ENCODE results near the gene LGR5. TPM values are rescaled to one million over a fixed set of nuclear protein-coding genes. Genes with fewer than 3 reads are reported as not detected.

LGR5 gene
- total RNA-seq, 1 donor from 2014 or later: 0.32 TPM

DNA sequence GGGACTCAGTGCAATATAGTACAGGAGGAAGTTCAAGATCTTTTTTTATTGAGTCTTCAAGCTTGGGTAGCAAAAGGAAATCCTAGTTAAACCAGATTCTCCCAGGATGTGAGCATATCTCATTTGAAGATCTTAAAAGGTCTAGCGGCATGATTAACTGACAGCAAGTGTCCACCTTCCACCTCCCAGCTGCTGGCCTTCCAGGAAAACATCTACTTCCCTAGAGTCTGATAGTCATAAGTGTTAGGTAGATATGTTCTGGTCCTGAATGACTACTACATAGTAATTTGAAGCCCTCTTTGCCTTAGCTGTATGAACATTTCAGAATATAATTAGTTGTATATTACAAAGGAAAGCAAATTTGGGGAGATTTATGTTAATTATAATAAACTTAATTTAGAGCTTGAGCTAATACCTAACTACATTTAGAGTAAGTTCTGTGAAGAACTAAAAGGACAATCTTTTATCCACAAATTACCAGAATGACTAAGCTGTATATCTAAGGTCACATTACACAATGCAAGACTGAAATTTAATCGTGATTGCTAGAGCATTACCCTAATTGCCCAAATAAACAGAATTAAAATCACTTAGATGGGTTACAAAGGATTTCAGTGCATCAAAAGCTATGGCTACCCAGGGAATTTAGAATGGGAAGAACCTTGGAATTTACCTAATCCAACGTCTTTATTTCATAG is 9.9 kb downstream of the LGR5 start:
- H4K20me1 ChIP-seq (ENCODE audit: insufficient read depth, low read length): no peaks in the 10 kb centered on the region
- TF ChIP-seq EZH2 (IDR thresholded peaks at IDR 0.05; ENCODE audit: insufficient read depth, low read length): no peak
- TF ChIP-seq, protein P1, sequence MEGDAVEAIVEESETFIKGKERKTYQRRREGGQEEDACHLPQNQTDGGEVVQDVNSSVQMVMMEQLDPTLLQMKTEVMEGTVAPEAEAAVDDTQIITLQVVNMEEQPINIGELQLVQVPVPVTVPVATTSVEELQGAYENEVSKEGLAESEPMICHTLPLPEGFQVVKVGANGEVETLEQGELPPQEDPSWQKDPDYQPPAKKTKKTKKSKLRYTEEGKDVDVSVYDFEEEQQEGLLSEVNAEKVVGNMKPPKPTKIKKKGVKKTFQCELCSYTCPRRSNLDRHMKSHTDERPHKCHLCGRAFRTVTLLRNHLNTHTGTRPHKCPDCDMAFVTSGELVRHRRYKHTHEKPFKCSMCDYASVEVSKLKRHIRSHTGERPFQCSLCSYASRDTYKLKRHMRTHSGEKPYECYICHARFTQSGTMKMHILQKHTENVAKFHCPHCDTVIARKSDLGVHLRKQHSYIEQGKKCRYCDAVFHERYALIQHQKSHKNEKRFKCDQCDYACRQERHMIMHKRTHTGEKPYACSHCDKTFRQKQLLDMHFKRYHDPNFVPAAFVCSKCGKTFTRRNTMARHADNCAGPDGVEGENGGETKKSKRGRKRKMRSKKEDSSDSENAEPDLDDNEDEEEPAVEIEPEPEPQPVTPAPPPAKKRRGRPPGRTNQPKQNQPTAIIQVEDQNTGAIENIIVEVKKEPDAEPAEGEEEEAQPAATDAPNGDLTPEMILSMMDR (IDR thresholded peaks at IDR 0.05; ENCODE audit: insufficient read depth, low read depth, low read length): no peak
- H3K27ac Mint-ChIP-seq (ENCODE audit: unreplicated experiment): no peak overlapping the region
- no peak overlapping the region for H2AFZ ChIP-seq (ENCODE audit: low read depth, low read length)
- H3K27me3 Mint-ChIP-seq (ENCODE audit: low read depth, unreplicated experiment): peaks cover 7% of the 10 kb centered on the region
- H3K27ac ChIP-seq (ENCODE audit: low read depth, low read length): no peak overlapping the region
- H3K4me3 Mint-ChIP-seq (ENCODE audit: unreplicated experiment): no peak overlapping the region
- no peak overlapping the region for H3K9ac ChIP-seq (ENCODE audit: low read length)
- H3K36me3 Mint-ChIP-seq (ENCODE audit: low read depth, unreplicated experiment): no peaks in the 10 kb centered on the region
- H3K9me3 Mint-ChIP-seq (ENCODE audit: unreplicated experiment): peaks cover 5% of the 10 kb centered on the region
- H3K4me1 Mint-ChIP-seq (ENCODE audit: low read depth, unreplicated experiment): peaks cover 12% of the 10 kb centered on the region
- no peak for DNase-seq (ENCODE audit: low read depth)
- H3K4me2 ChIP-seq (ENCODE audit: low read length): no peak overlapping the region
- no peak for FAIRE-seq
- H3K4me3 ChIP-seq (ENCODE audit: insufficient read depth, low read depth, low read length): no peak overlapping the region
- H3K36me3 ChIP-seq (ENCODE audit: insufficient read depth, low read length): no peaks in the 10 kb centered on the region
- H3K27me3 ChIP-seq (ENCODE audit: insufficient read depth, low read length): peaks cover 41% of the 10 kb centered on the region
- H3K4me1 ChIP-seq (ENCODE audit: insufficient read depth, low read length): peaks cover 11% of the 10 kb centered on the region
- H3K79me2 ChIP-seq (ENCODE audit: insufficient read depth, low read length): no peaks in the 10 kb centered on the region
- H3K9me3 ChIP-seq (ENCODE audit: insufficient read depth, low read depth, low read length): no peaks in the 10 kb centered on the region

DNA sequence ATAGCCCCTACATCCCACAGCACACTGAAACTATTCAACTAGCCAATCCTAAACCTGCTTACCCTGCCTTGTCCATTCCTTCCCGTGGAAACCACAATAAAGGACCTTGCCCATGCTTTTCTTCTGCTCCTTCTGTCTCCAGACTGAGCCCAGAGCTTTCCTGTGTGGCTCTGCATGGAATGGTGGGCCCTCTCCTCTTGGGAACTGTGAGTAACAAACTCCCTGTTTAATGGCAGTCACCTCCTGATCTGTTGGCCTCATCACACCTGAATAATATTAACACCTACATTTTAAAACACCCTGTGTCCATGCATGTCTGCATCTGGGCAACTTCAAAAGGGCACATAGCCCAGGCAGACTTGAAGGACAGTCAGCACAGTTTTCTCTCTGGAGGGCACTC is 12.4 kb downstream of the LGR5 start:
- no peaks in the 10 kb centered on the region for H3K36me3 ChIP-seq (ENCODE audit: insufficient read depth, low read length)
- peaks cover 12% of the 10 kb centered on the region for H3K27me3 Mint-ChIP-seq (ENCODE audit: low read depth, unreplicated experiment)
- H3K9ac ChIP-seq (ENCODE audit: low read length): no peak overlapping the region

More for the DNA sequence above, 12.4 kb downstream of the LGR5 start:
- FAIRE-seq (no peak), DNase-seq (ENCODE audit: low read depth) (no peak)
- Mint-ChIP-seq H3K4me3 (ENCODE audit: unreplicated experiment) (no peak overlapping the region), H3K4me1 (ENCODE audit: low read depth, unreplicated experiment) (peaks cover 12% of the 10 kb centered on the region), H3K9me3 (ENCODE audit: unreplicated experiment) (peaks cover 5% of the 10 kb centered on the region), H3K36me3 (ENCODE audit: low read depth, unreplicated experiment) (peaks cover 2% of the 10 kb centered on the region), H3K27ac (ENCODE audit: unreplicated experiment) (no peak overlapping the region)
- Histone ChIP-seq H3K27me3 (ENCODE audit: insufficient read depth, low read length) (peaks cover 46% of the 10 kb centered on the region), H3K4me3 (ENCODE audit: insufficient read depth, low read depth, low read length) (no peak overlapping the region), H3K4me2 (ENCODE audit: low read length) (no peak overlapping the region), H4K20me1 (ENCODE audit: insufficient read depth, low read length) (no peaks in the 10 kb centered on the region), H3K79me2 (ENCODE audit: insufficient read depth, low read length) (no peaks in the 10 kb centered on the region), H3K9me3 (ENCODE audit: insufficient read depth, low read depth, low read length) (no peaks in the 10 kb centered on the region), H2AFZ (ENCODE audit: low read depth, low read length) (no peak overlapping the region), H3K27ac (ENCODE audit: low read depth, low read length) (no peak overlapping the region), H3K4me1 (ENCODE audit: insufficient read depth, low read length) (peaks cover 11% of the 10 kb centered on the region)
- no peak for TF ChIP-seq EZH2 (IDR thresholded peaks at IDR 0.05; ENCODE audit: insufficient read depth, low read length)
- TF ChIP-seq, protein P1 (IDR thresholded peaks at IDR 0.05; ENCODE audit: insufficient read depth, low read depth, low read length): no peak
